A549 (cell line): ENCODE data around the gene GNE. TPM values are rescaled to one million over a fixed set of nuclear protein-coding genes. Genes with fewer than 3 reads are reported as not detected.

Experiments used
- ATAC-seq, 2 experiments: fragments of 200-7000 bp in 1 of 2; fragments of >200 bp in 1 of 2; cut with Nextera tagmentation in 1 of 2; cut with Tn5 transposase in 1 of 2; 3 replicates each; pipeline versions ENCODE4 v1.8.0 to v1.9.1; 2018 to 2020; ENCODE audit warnings: mild to moderate bottlenecking in 1 of 2, moderate library complexity in 1 of 2
- CTCF ChIA-PET: fragments of 300-600 bp; sonication (Branson Sonifier 250); formaldehyde crosslinking; extraction: SDS; loops from one replicate; lab custom pipeline; 2021; ENCODE audit warnings: antibody characterized with exemption, inconsistent platforms; lab: Yijun Ruan, JAX
- POLR2A ChIA-PET: fragments of 350-600 bp; formaldehyde crosslinking; extraction: SDS; loops from one replicate; lab custom pipeline; 2021; ENCODE audit warnings: antibody characterized with exemption, inconsistent platforms; lab: Yijun Ruan, JAX
- DNase-seq, 2 experiments: peaks; one replicate each; pipeline versions ENCODE4 v3.0.0 to v3.0.0-alpha.2; 2011 to 2016; ENCODE audit warnings: low read depth in 1 of 2, low spot score in 1 of 2
- FAIRE-seq: peaks from 2 replicates; lab custom pipeline; 2011; peaks lifted over from hg19 to GRCh38; lab: Jason Lieb, UNC
- H3K27ac ChIP-seq, 2 experiments: fragments of >200 bp; sonication (Bioruptor Twin); formaldehyde crosslinking; 3 replicates each; pipeline ENCODE4 v1.5.1; 2016 to 2017
- H3K4me1 ChIP-seq: fragments of >200 bp; sonication (Bioruptor Twin); formaldehyde crosslinking; 3 replicates; pipeline ENCODE4 v1.6.1; 2016
- H3K4me2 ChIP-seq: fragments of >200 bp; sonication (Bioruptor Twin); formaldehyde crosslinking; 3 replicates; pipeline ENCODE4 v1.6.1; 2016
- H3K4me3 ChIP-seq: fragments of >200 bp; sonication (Bioruptor Twin); formaldehyde crosslinking; 3 replicates; pipeline ENCODE4 v1.5.1; 2016
- H3K9me3 ChIP-seq: fragments of >200 bp; sonication (Bioruptor Twin); formaldehyde crosslinking; 3 replicates; pipeline ENCODE4 v1.6.1; 2016
- ATOH8 ChIP-seq: fragments of 250-450 bp; sonication (Bioruptor Pico); IDR thresholded peaks from 2 replicates; pipeline ENCODE4 v1.5.0; 2020; ENCODE audit warnings: low read depth, mild to moderate bottlenecking, moderate library complexity
- BCL3 ChIP-seq: fragments of >200 bp; sonication (Bioruptor Twin); formaldehyde crosslinking; IDR thresholded peaks from 3 replicates; pipeline ENCODE4 v1.6.1; 2016
- BHLHE40 ChIP-seq: IDR thresholded peaks from 2 replicates; pipeline ENCODE4 v1.6.1; 2012; ENCODE audit warnings: low read depth, low read length, inconsistent platforms
- CBX2 ChIP-seq: fragments of 200-600 bp; sonication (generic); IDR thresholded peaks from 2 replicates; pipeline ENCODE4 v1.6.1; 2016; ENCODE audit warnings: low read depth, mild to moderate bottlenecking, borderline replicate concordance
- CHD2 ChIP-seq: fragments of 150-350 bp; IDR thresholded peaks from 2 replicates; pipeline ENCODE4 v1.6.1; 2014; ENCODE audit warnings: low read length; ENCODE audit not compliant: partially characterized antibody
- E2F6 ChIP-seq: IDR thresholded peaks from 2 replicates; pipeline ENCODE4 v1.6.1; 2012; ENCODE audit warnings: low read depth, borderline replicate concordance
- EHF ChIP-seq: fragments of 250-450 bp; sonication (Bioruptor Pico); IDR thresholded peaks from 2 replicates; pipeline ENCODE4 v1.5.0; 2020; ENCODE audit warnings: mild to moderate bottlenecking
- ELK1 ChIP-seq: fragments of 150-350 bp; IDR thresholded peaks from 2 replicates; pipeline ENCODE4 v1.6.1; 2014; ENCODE audit warnings: low read depth, mild to moderate bottlenecking, low read length
- EP300 ChIP-seq, 2 experiments: fragments of >200 bp; sonication (Bioruptor Twin); formaldehyde crosslinking; IDR thresholded peaks; 2 replicates in 1 of 2; 3 replicates in 1 of 2; pipeline ENCODE4 v1.6.1; 2016 to 2017
- ESRRA ChIP-seq: fragments of 150-350 bp; IDR thresholded peaks from 2 replicates; pipeline ENCODE4 v1.6.1; 2014; ENCODE audit warnings: mild to moderate bottlenecking, low read length, borderline replicate concordance
- FOSB ChIP-seq: fragments of 250-450 bp; sonication (Bioruptor Pico); IDR thresholded peaks from 2 replicates; pipeline ENCODE4 v1.5.0; 2020; ENCODE audit warnings: mild to moderate bottlenecking, moderate library complexity
- FOXS1 ChIP-seq: fragments of 250-450 bp; sonication (Bioruptor Pico); IDR thresholded peaks from 2 replicates; pipeline ENCODE4 v1.5.0; 2020; ENCODE audit warnings: mild to moderate bottlenecking, moderate library complexity
- HDAC2 ChIP-seq: fragments of 200-600 bp; sonication (generic); IDR thresholded peaks from 2 replicates; pipeline ENCODE4 v1.6.1; 2016
- HES2 ChIP-seq: fragments of >200 bp; sonication (Bioruptor Twin); formaldehyde crosslinking; IDR thresholded peaks from 2 replicates; pipeline ENCODE4 v1.6.1; 2016
- HOXB13 ChIP-seq: fragments of 250-450 bp; sonication (Bioruptor Pico); IDR thresholded peaks from 2 replicates; pipeline ENCODE4 v1.5.0; 2020; ENCODE audit warnings: low read depth, mild to moderate bottlenecking, moderate library complexity
- JUNB ChIP-seq: fragments of >200 bp; sonication (Bioruptor Twin); formaldehyde crosslinking; IDR thresholded peaks from 2 replicates; pipeline ENCODE4 v1.6.1; 2016
- KDM5A ChIP-seq: fragments of 200-600 bp; sonication (generic); IDR thresholded peaks from 2 replicates; pipeline ENCODE4 v1.6.1; 2016; ENCODE audit warnings: antibody characterized with exemption, mild to moderate bottlenecking
- MAZ ChIP-seq: fragments of 150-350 bp; IDR thresholded peaks from 2 replicates; pipeline ENCODE4 v1.6.1; 2014; ENCODE audit warnings: antibody characterized with exemption, low read depth, low read length, borderline replicate concordance
- NPAS2 ChIP-seq: fragments of 250-450 bp; sonication (Bioruptor Pico); IDR thresholded peaks from 2 replicates; pipeline ENCODE4 v1.8.0; 2022; ENCODE audit warnings: mild to moderate bottlenecking, moderate library complexity, borderline replicate concordance
- NR3C1 ChIP-seq: fragments of >200 bp; sonication (Bioruptor Twin); formaldehyde crosslinking; IDR thresholded peaks from 3 replicates; pipeline ENCODE4 v1.6.1; 2017
- PHF8 ChIP-seq: fragments of 200-600 bp; sonication (generic); IDR thresholded peaks from 2 replicates; pipeline ENCODE4 v1.6.1; 2016; ENCODE audit warnings: low read depth, mild to moderate bottlenecking, antibody characterized with exemption, moderate library complexity, borderline replicate concordance
- POLR2A ChIP-seq: IDR thresholded peaks from 2 replicates; pipeline ENCODE4 v1.6.1; 2012; ENCODE audit warnings: mild to moderate bottlenecking, low read length
- REST ChIP-seq: fragments of 200-600 bp; sonication (generic); IDR thresholded peaks from 2 replicates; pipeline ENCODE4 v1.6.1; 2016; ENCODE audit warnings: antibody characterized with exemption, mild to moderate bottlenecking, moderate library complexity
- RFX5 ChIP-seq: fragments of 450-650 bp; IDR thresholded peaks from 2 replicates; pipeline ENCODE4 v1.7.1; 2014; ENCODE audit warnings: antibody characterized with exemption, mild to moderate bottlenecking, moderate library complexity
- RNF2 ChIP-seq: fragments of 200-600 bp; sonication (generic); IDR thresholded peaks from 2 replicates; pipeline ENCODE4 v1.6.1; 2016; ENCODE audit warnings: low read depth, mild to moderate bottlenecking, antibody characterized with exemption, moderate library complexity, borderline replicate concordance
- SMC3 ChIP-seq: fragments of >200 bp; sonication (Bioruptor Twin); formaldehyde crosslinking; IDR thresholded peaks from 3 replicates; pipeline ENCODE4 v1.6.1; 2018; ENCODE audit warnings: inconsistent platforms
- WGBS: methylation state at CpG from one replicate; pipeline ENCODE4 v1.1.6; 2017; ENCODE audit errors: missing lambda C conversion rate; 5-methylcytosine and 5-hydroxymethylcytosine counted together
- polyA plus RNA-seq, 4 experiments: library from polyadenylated mRNA; depleted of rRNA in 3 of 4; stranded (reverse); fragments of >200 nt; fragmentation: RNase III in 1 of 4; extraction: RNeasy Plus Mini Kit Qiagen cat#74134 plus additional on column Dnase treatment in 1 of 4; gene quantifications; 2 replicates in 3 of 4; 3 replicates in 1 of 4; pipeline ENCODE4 v1.2.3, GENCODE V29; 2011 to 2017

The GNE gene
- polyA plus RNA-seq, 2 of the 4 experiments (the other 2 are of a cell fraction), result 23.0 to 32.9 TPM

GRCh38 chr9:36211510-36211909 lies 46.7 kb downstream of the GNE start:
- ATAC-seq, result peak in 1 of 2 experiments; percentile 30; a peak in 2 of 6 replicates
- no peak for FAIRE-seq
- WGBS, result 93% methylated on average over 7 of the region's 7 CpGs

GRCh38 chr9:36210722-36211121 lies 47.5 kb downstream of the GNE start:
- TF ChIP-seq BHLHE40 (no peak), HDAC2 (no peak), BCL3 (no peak), EHF (CRISPR knock-in tag) (no peak), FOSB (CRISPR knock-in tag) (no peak), ELK1 (no peak), REST (no peak), KDM5A (no peak), POLR2A (no peak), HES2 (no peak), RNF2 (no peak), EP300 (IDR thresholded peaks at IDR 0.05) (no peak), ESRRA (no peak), NPAS2 (CRISPR knock-in tag) (no peak), E2F6 (no peak), ATOH8 (no peak)
- ATAC-seq (no peak), DNase-seq (no peak), FAIRE-seq (no peak)
- ChIA-PET POLR2A (no interaction called here), CTCF (interaction anchor here (0.7 to 3.6 kb wide), 4 partner anchors 12 to 119 kb away, joined by 3 to 12 read pairs (median 7); partner anchors contain the start of gene CLTA)
- H3K9me3 ChIP-seq, result no peaks in the 10 kb centered on the region
- peaks cover 16% of the 10 kb centered on the region for H3K4me1 ChIP-seq
- 88% methylated on average over 8 of the region's 8 CpGs for WGBS
- no peak overlapping the region for H3K4me3 ChIP-seq
- H3K4me2 ChIP-seq, result no peak overlapping the region
- no peak overlapping the region for H3K27ac ChIP-seq

More at GRCh38 chr9:36211510-36211909, 46.7 kb downstream of the GNE start:
- H3K9me3 ChIP-seq, result no peaks in the 10 kb centered on the region
- peaks cover 16% of the 10 kb centered on the region for H3K4me1 ChIP-seq
- TF ChIP-seq PHF8 (no peak), HOXB13 (CRISPR knock-in tag) (no peak), MAZ (no peak), JUNB (no peak), HES2 (no peak), CBX2 (no peak), HDAC2 (no peak), KDM5A (no peak), NR3C1 (no peak), CHD2 (no peak), FOSB (CRISPR knock-in tag) (no peak), POLR2A (no peak), RFX5 (no peak), FOXS1 (CRISPR knock-in tag) (no peak), SMC3 (no peak), ESRRA (no peak), EP300 (IDR thresholded peaks at IDR 0.05) (no peak)
- CTCF ChIA-PET, result interaction anchor here (0.5 to 3.6 kb wide), 6 partner anchors 10 to 183 kb away, joined by 3 to 12 read pairs (median 4); partner anchors contain the start of gene CLTA
- no peak overlapping the region for H3K27ac ChIP-seq
- no peak overlapping the region for H3K4me3 ChIP-seq
- H3K4me2 ChIP-seq, result no peak overlapping the region
- DNase-seq, result no peak
- POLR2A ChIA-PET, result no interaction called here
